Neural cell (in vitro differentiated cells): ENCODE results near the gene ZNF555. TPM values are rescaled to one million over a fixed set of nuclear protein-coding genes. Genes with fewer than 3 reads are reported as not detected.

Experiments
- H2AFZ ChIP-seq: fragments of 200-600, 300-800 bp; sonication (generic), shearing (Covaris generic); 2 replicates; pipeline ENCODE4 v1.6.0; 2014; ENCODE audit warnings: low read depth, mild to moderate bottlenecking, antibody characterized with exemption, low read length, moderate library complexity
- H3F3A ChIP-seq: fragments of 200-600 bp; shearing (Covaris generic); 2 replicates; pipeline ENCODE4 v1.6.1; 2016; ENCODE audit warnings: mild to moderate bottlenecking, moderate library complexity, mixed read lengths, antibody characterized with exemption, low read length; ENCODE audit not compliant: insufficient read depth, poor library complexity, severe bottlenecking
- H3K27ac ChIP-seq: fragments of 200-600, 300-800 bp; sonication (generic), shearing (Covaris generic); 2 replicates; pipeline ENCODE4 v1.5.1; 2014; ENCODE audit warnings: mild to moderate bottlenecking, low read length, moderate library complexity
- H3K27me3 ChIP-seq: fragments of 300-800, 200-600 bp; sonication (generic), shearing (Covaris generic); 2 replicates; pipeline ENCODE4 v1.6.0; 2014; ENCODE audit warnings: mild to moderate bottlenecking, low read depth, low read length, moderate library complexity; ENCODE audit not compliant: insufficient read depth
- H3K36me3 ChIP-seq: fragments of 300-800, 200-600 bp; sonication (generic), shearing (Covaris generic); 2 replicates; pipeline ENCODE4 v1.5.1; 2014; ENCODE audit warnings: mild to moderate bottlenecking, antibody characterized with exemption, low read length, moderate library complexity; ENCODE audit not compliant: insufficient read depth
- H3K4me2 ChIP-seq: fragments of 300-800, 200-600 bp; sonication (generic), shearing (Covaris generic); 2 replicates; pipeline ENCODE4 v1.6.0; 2014; ENCODE audit warnings: mild to moderate bottlenecking, low read length
- H3K4me3 ChIP-seq: fragments of 300-800, 200-600 bp; sonication (generic), shearing (Covaris generic); 2 replicates; pipeline ENCODE4 v1.5.1; 2014; ENCODE audit warnings: mild to moderate bottlenecking, low read length, moderate library complexity
- H3K79me2 ChIP-seq: fragments of 200-600 bp; shearing (Covaris generic); replicated peaks from 2 replicates; pipeline ENCODE4 v1.6.0; 2014; ENCODE audit warnings: mild to moderate bottlenecking, low read length, moderate library complexity; ENCODE audit not compliant: insufficient read depth
- H3K9ac ChIP-seq: fragments of 300-800, 200-600 bp; sonication (generic), shearing (Covaris generic); 2 replicates; pipeline ENCODE4 v1.6.1; 2016; ENCODE audit warnings: mild to moderate bottlenecking, low read length, mixed read lengths
- H3K9me2 ChIP-seq: fragments of 200-600 bp; shearing (Covaris generic); 2 replicates; pipeline ENCODE4 v1.6.1; 2016; ENCODE audit warnings: mild to moderate bottlenecking, low read length, mixed read lengths; ENCODE audit not compliant: insufficient read depth
- H3K9me3 ChIP-seq: fragments of 200-600, 300-800 bp; sonication (generic), shearing (Covaris generic); 2 replicates; pipeline ENCODE4 v1.6.1; 2016; ENCODE audit warnings: mild to moderate bottlenecking, mixed run types, low read length, moderate library complexity, mixed read lengths
- H4K20me1 ChIP-seq: fragments of 200-600 bp; shearing (Covaris generic); 2 replicates; pipeline ENCODE4 v1.6.1; 2016; ENCODE audit warnings: mild to moderate bottlenecking, mixed run types; ENCODE audit not compliant: insufficient read depth
- EP300 ChIP-seq: fragments of 450-650 bp; conservative IDR thresholded peaks from 2 replicates; pipeline ENCODE4 v1.6.1; 2014; ENCODE audit warnings: antibody characterized with exemption, mild to moderate bottlenecking, moderate library complexity; ENCODE audit not compliant: poor library complexity, severe bottlenecking
- EZH2 ChIP-seq: fragments of 200-600, 300-800 bp; shearing (Covaris generic), sonication (generic); IDR thresholded peaks from 2 replicates; pipeline ENCODE4 v1.6.1; 2014; ENCODE audit warnings: antibody characterized with exemption, low read length, borderline replicate concordance, mild to moderate bottlenecking; ENCODE audit not compliant: insufficient read depth, poor library complexity, severe bottlenecking
- MXI1 ChIP-seq: fragments of 450-650 bp; conservative IDR thresholded peaks from 2 replicates; pipeline ENCODE4 v1.6.1; 2014; ENCODE audit warnings: antibody characterized with exemption, mild to moderate bottlenecking; ENCODE audit not compliant: poor library complexity, severe bottlenecking
- POLR2AphosphoS5 ChIP-seq: IDR thresholded peaks from 2 replicates; pipeline ENCODE4 v1.6.1; 2012
- RAD21 ChIP-seq: fragments of 450-650 bp; conservative IDR thresholded peaks from 2 replicates; pipeline ENCODE4 v1.6.1; 2014; ENCODE audit warnings: antibody characterized with exemption, mild to moderate bottlenecking, moderate library complexity
- SMC3 ChIP-seq: fragments of 450-650 bp; conservative IDR thresholded peaks from 2 replicates; pipeline ENCODE4 v1.6.1; 2014; ENCODE audit warnings: antibody characterized with exemption, mild to moderate bottlenecking, moderate library complexity; ENCODE audit not compliant: poor library complexity
- TAF1 ChIP-seq: IDR thresholded peaks from 2 replicates; pipeline ENCODE4 v1.6.1; 2012; ENCODE audit warnings: low read depth
- polyA plus RNA-seq: library from polyadenylated mRNA; depleted of rRNA; stranded (reverse); fragments of >200 nt; gene quantifications from 2 replicates; pipeline ENCODE4 v1.2.3, GENCODE V29; 2014
- TF ChIP-seq, protein P1 (sequence below): fragments of 450-650 bp; IDR thresholded peaks from 2 replicates; pipeline ENCODE4 v1.5.1; 2014; ENCODE audit warnings: antibody characterized with exemption, mild to moderate bottlenecking, moderate library complexity; ENCODE audit not compliant: poor library complexity, severe bottlenecking
- TF ChIP-seq, protein P2 (sequence below): IDR thresholded peaks from 2 replicates; pipeline ENCODE4 v1.6.1; 2012; ENCODE audit warnings: borderline replicate concordance

ZNF555 gene
- polyA plus RNA-seq, 1 donor from 2014 or later = 6.5 TPM

DNA sequence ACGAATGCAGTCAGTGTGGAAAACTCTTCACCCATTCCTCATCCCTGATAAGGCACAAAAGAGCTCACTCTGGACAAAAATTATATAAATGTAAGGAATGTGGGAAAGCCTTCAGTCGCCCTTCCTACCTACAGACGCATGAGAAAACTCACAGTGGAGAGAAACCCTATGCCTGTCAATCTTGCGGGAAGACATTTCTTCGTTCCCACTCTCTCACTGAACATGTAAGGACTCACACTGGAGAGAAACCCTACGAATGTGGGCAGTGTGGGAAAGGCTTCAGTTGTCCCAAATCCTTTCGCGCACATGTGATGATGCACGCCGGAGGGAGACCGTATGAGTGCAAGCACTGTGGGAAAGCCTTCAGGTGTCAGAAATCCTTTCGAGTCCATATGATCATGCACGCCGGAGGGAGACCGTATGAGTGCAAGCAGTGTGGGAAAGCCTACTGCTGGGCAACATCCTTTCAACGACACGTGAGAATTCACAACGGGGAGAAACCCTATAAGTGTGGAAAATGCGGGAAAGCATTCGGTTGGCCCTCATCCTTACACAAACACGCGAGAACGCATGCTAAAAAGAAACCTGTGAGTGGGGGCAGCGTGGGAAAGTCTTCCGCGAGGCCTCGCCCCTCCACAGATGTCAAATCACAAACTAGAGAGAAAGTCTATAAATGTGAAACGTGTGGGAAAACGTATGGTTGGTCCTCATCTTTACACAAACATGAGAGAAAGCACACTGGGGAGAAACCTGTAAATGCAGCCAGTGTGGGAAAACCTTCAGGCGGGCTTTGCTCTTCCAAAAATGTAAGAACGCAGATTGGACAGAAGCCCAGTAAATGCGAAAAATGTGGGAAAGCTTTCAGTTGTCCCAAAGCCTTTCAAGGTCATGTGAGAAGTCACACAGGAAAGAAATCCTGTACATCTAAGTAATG is 36.4 kb downstream of the ZNF555 start:
- peaks cover 10% of the 10 kb centered on the region for H3K9me3 ChIP-seq
- H3K9ac ChIP-seq = no peak overlapping the region

DNA sequence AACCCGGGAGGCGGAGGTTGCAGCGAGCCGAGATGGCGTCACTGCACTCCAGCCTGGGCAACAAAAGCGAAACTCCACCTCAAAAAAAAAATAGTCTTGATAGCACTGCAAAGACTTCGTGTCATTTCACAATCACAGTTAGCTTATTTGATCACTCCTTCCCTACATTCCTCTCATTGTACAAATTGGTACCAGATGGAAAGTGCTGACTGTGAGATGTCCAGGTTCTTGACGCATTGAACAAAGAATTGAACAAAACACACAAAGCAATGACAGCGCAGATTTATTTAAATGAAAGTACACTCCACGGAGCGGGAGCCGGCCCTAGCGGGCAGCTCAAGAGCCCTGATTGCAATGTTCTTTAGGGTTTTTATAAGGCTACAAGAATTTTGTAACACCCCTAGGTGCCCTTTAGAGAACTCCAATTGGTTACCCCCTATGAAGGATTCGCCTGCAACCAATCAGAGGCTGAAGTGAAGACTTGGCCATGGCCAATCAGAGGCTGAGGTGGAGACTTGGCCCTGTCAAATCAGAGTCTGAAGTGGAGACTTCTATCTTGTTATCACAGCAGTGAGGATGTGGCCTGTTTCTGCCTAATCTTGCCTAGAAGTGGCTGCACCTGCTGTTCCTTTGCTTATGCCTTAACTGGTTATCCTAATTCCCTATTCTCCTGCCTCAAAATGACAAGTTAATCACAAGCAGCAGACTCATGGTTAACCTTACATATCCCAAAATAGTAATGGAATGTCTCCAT is 42.6 kb downstream of the ZNF555 start:
- Histone ChIP-seq H3K9ac (no peak overlapping the region), H3K36me3 (no peaks in the 10 kb centered on the region), H3K4me2 (no peak overlapping the region), H3K9me2 (no peaks in the 10 kb centered on the region), H3K27me3 (no peaks in the 10 kb centered on the region), H4K20me1 (no peaks in the 10 kb centered on the region), H3K4me3 (no peak overlapping the region), H3K79me2 (no peaks in the 10 kb centered on the region), H2AFZ (no peak overlapping the region), H3F3A (no peaks in the 10 kb centered on the region), H3K9me3 (peaks cover 2% of the 10 kb centered on the region), H3K27ac (no peak overlapping the region)
- TF ChIP-seq EP300 (no peak), TAF1 (no peak), MXI1 (no peak), POLR2AphosphoS5 (no peak), RAD21 (no peak)
- TF ChIP-seq, protein P1, sequence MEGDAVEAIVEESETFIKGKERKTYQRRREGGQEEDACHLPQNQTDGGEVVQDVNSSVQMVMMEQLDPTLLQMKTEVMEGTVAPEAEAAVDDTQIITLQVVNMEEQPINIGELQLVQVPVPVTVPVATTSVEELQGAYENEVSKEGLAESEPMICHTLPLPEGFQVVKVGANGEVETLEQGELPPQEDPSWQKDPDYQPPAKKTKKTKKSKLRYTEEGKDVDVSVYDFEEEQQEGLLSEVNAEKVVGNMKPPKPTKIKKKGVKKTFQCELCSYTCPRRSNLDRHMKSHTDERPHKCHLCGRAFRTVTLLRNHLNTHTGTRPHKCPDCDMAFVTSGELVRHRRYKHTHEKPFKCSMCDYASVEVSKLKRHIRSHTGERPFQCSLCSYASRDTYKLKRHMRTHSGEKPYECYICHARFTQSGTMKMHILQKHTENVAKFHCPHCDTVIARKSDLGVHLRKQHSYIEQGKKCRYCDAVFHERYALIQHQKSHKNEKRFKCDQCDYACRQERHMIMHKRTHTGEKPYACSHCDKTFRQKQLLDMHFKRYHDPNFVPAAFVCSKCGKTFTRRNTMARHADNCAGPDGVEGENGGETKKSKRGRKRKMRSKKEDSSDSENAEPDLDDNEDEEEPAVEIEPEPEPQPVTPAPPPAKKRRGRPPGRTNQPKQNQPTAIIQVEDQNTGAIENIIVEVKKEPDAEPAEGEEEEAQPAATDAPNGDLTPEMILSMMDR = no peak
- TF ChIP-seq, protein P2, sequence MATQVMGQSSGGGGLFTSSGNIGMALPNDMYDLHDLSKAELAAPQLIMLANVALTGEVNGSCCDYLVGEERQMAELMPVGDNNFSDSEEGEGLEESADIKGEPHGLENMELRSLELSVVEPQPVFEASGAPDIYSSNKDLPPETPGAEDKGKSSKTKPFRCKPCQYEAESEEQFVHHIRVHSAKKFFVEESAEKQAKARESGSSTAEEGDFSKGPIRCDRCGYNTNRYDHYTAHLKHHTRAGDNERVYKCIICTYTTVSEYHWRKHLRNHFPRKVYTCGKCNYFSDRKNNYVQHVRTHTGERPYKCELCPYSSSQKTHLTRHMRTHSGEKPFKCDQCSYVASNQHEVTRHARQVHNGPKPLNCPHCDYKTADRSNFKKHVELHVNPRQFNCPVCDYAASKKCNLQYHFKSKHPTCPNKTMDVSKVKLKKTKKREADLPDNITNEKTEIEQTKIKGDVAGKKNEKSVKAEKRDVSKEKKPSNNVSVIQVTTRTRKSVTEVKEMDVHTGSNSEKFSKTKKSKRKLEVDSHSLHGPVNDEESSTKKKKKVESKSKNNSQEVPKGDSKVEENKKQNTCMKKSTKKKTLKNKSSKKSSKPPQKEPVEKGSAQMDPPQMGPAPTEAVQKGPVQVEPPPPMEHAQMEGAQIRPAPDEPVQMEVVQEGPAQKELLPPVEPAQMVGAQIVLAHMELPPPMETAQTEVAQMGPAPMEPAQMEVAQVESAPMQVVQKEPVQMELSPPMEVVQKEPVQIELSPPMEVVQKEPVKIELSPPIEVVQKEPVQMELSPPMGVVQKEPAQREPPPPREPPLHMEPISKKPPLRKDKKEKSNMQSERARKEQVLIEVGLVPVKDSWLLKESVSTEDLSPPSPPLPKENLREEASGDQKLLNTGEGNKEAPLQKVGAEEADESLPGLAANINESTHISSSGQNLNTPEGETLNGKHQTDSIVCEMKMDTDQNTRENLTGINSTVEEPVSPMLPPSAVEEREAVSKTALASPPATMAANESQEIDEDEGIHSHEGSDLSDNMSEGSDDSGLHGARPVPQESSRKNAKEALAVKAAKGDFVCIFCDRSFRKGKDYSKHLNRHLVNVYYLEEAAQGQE = no peak

More for the DNA sequence above, 36.4 kb downstream of the ZNF555 start:
- no peak overlapping the region for H3K4me2 ChIP-seq
- no peaks in the 10 kb centered on the region for H3K27me3 ChIP-seq
- no peak for TF ChIP-seq SMC3
- TF ChIP-seq EP300 = no peak
- no peak for TF ChIP-seq EZH2
- TF ChIP-seq RAD21 = no peak
- TF ChIP-seq, protein P1 = no peak
- TF ChIP-seq POLR2AphosphoS5 = no peak
- TF ChIP-seq MXI1 = no peak
- no peak for TF ChIP-seq TAF1
- TF ChIP-seq, protein P2 = no peak
- H3K27ac ChIP-seq = no peak overlapping the region
- H3K4me3 ChIP-seq = no peak overlapping the region
- no peak overlapping the region for H2AFZ ChIP-seq
- H3F3A ChIP-seq = no peaks in the 10 kb centered on the region
- H4K20me1 ChIP-seq = no peaks in the 10 kb centered on the region
- H3K9me2 ChIP-seq = no peaks in the 10 kb centered on the region
- no peaks in the 10 kb centered on the region for H3K36me3 ChIP-seq
- no peaks in the 10 kb centered on the region for H3K79me2 ChIP-seq
